Thyroid gland (tissue), 4 donors: ENCODE results near the gene SLC5A1. TPM values are rescaled to one million over a fixed set of nuclear protein-coding genes. Genes with fewer than 3 reads are reported as not detected.

Experiments
- DNase-seq, 2 donors: peaks; one replicate each; pipeline ENCODE4 v3.0.0-alpha.2; 2019
- H3K27ac ChIP-seq, 3 donors: fragments of 200-600 bp; sonication (generic); 1 replicate in 2 of 3; 2 replicates in 1 of 3; pipeline ENCODE4 v1.5.1; 2016 to 2019; ENCODE audit warnings: mild to moderate bottlenecking in 1 of 3, moderate library complexity in 1 of 3
- H3K27me3 ChIP-seq: fragments of 200-600 bp; sonication (generic); one replicate; pipeline ENCODE4 v1.5.1; 2019
- H3K36me3 ChIP-seq, 2 donors: fragments of 200-600 bp; sonication (generic); one replicate each; pipeline ENCODE4 v1.5.1; 2016 to 2019
- H3K4me1 ChIP-seq, 2 donors: fragments of 200-600 bp; sonication (generic); one replicate each; pipeline ENCODE4 v1.5.1; 2017 to 2019
- H3K4me3 ChIP-seq, 3 donors: fragments of 200-600 bp; sonication (generic); replicated peaks in 1 of 3; 1 replicate in 2 of 3; 2 replicates in 1 of 3; pipeline ENCODE4 v1.5.1; 2016; ENCODE audit warnings: mild to moderate bottlenecking in 1 of 3
- H3K9me3 ChIP-seq: fragments of 200-600 bp; sonication (generic); one replicate; pipeline ENCODE4 v1.5.1; 2017
- CTCF ChIP-seq, 6 experiments: fragments of 200-600 bp in 3 of 6; fragments of 450-650 bp in 3 of 6; sonication (generic) in 3 of 6; IDR thresholded peaks; one replicate each; pipeline ENCODE4 v1.5.1; 2016 to 2019; ENCODE audit warnings: antibody characterized with exemption in 6 of 6, mild to moderate bottlenecking in 2 of 6, inconsistent platforms in 1 of 6, moderate library complexity in 1 of 6
- POLR2A ChIP-seq, 2 donors: fragments of 450-650 bp; IDR thresholded peaks; one replicate each; pipeline ENCODE4 v1.6.1; 2017; ENCODE audit warnings: antibody characterized with exemption in 2 of 2, mild to moderate bottlenecking in 2 of 2, moderate library complexity in 1 of 2
- WGBS, 2 donors: methylation state at CpG; one replicate each; pipeline ENCODE4 v1.1.5; 2017; 5-methylcytosine and 5-hydroxymethylcytosine counted together
- intact Hi-C: fragments of 100-400 bp; cut with DNase I; formaldehyde crosslinking; loops from one replicate; pipeline ENCODE4 v1.15.1; 2023
- total RNA-seq, 4 donors: library from RNA; depleted of rRNA; stranded (reverse); fragments of >200 nt; gene quantifications; one replicate each; pipeline ENCODE4 v1.2.3, GENCODE V29; 2016

Gene SLC5A1
- total RNA-seq, 4 donors from 2014 or later: not detected

- WGBS, 2 donors: 73 to 78% methylated on average over 5 to 6 of the region's 6 CpGs
- Histone ChIP-seq H3K9me3 (no peaks in the 10 kb centered on the region), H3K36me3 (no peaks in the 10 kb centered on the region), H3K27ac (no peak overlapping the region), H3K4me3 (no peak overlapping the region), H3K27me3 (no peaks in the 10 kb centered on the region), H3K4me1 (no peaks in the 10 kb centered on the region)
- no peak for DNase-seq
- TF ChIP-seq POLR2A (IDR thresholded peaks at IDR 0.05) (no peak), CTCF (IDR thresholded peaks at IDR 0.05) (no peak)
- intact Hi-C loops: loop anchor here (10.0 kb wide), 1 partner anchor 108 kb away; no protein-coding TSS in a partner anchor
These were observed 39.9 kb downstream of the SLC5A1 start for GRCh38 chr22:32083000-32083399.

DNA sequence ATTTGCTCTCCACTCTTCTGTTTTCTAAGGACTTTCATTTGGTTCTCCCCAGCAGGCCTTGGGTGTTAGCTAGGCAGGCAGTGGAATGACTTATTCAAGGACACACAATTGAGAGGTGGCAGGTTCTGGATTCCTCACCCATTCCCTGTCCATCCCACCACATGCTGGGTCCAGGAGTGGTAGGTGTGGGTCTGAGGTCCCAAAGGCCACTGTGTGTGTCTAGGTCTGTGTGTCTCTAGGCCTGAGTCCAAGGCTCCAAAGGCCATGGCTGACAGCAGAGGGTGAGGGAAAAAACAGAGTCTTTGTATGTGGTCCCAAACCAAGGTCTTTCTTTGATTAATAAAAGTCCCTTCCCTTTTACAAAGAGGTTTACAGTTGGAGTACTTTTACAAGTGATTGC, 40.8 kb downstream of the SLC5A1 start:
- DNase-seq: no peak
- intact Hi-C loops: loop anchor here (10.0 kb wide), 1 partner anchor 109 kb away; no protein-coding TSS in a partner anchor
- TF ChIP-seq POLR2A (IDR thresholded peaks at IDR 0.05) (no peak), CTCF (IDR thresholded peaks at IDR 0.05) (no peak)
- no peaks in the 10 kb centered on the region for H3K4me1 ChIP-seq
- H3K9me3 ChIP-seq: no peaks in the 10 kb centered on the region
- no peaks in the 10 kb centered on the region for H3K27me3 ChIP-seq
- H3K36me3 ChIP-seq: no peaks in the 10 kb centered on the region
- H3K4me3 ChIP-seq: no peak overlapping the region
- no peak overlapping the region for H3K27ac ChIP-seq

DNA sequence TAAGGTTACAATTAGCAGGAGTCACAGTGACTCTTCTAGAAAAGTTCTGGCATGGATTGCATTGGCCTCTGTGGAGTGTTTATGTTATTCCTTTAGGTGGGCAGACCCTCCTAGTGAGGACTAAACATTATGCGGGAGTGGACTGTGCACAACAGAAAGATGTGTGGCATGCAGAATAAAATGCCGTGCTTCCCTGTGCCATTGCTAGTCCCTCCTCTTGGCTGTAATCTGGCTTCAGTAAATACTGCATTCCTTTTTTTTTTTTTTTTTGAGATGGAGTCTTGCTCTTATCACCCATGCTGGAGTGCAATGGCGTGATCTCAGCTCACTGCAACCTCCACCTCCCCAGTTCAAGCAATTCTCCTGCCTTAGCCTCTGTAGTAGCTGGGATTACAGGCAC, 45.0 kb downstream of the SLC5A1 start:
- no peaks in the 10 kb centered on the region for H3K9me3 ChIP-seq
- 63 to 71% methylated on average over 3 of the region's 3 CpGs for WGBS, 2 donors
- intact Hi-C loops: loop anchor here (10.0 kb wide), 1 partner anchor 113 kb away; no protein-coding TSS in a partner anchor
- no peaks in the 10 kb centered on the region for H3K4me1 ChIP-seq
- H3K36me3 ChIP-seq: no peaks in the 10 kb centered on the region
- no peak overlapping the region for H3K27ac ChIP-seq
- no peak overlapping the region for H3K4me3 ChIP-seq
- no peak for TF ChIP-seq CTCF (IDR thresholded peaks at IDR 0.05)
- TF ChIP-seq POLR2A (IDR thresholded peaks at IDR 0.05): no peak
- no peak for DNase-seq
- H3K27me3 ChIP-seq: no peaks in the 10 kb centered on the region

DNA sequence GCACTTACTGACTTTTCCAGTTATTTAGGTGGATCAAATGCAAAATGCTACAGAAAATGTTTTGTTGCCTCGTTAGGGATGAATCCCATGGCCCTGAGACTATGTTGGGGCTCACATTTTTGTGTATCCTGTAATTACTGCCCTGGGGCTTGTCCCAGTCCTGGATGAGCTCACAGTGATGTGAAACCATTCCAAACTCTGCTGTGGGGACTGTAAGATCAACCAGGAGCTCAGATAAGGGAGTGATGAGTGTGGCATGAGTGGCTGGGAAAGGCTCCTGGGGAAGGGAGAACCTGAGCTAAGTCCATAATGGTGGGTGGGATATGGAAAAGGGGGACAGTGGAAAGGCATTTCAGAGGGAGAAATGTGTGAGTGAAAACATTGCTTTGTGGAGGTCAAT, 54.0 kb downstream of the SLC5A1 start:
- WGBS, 2 donors: 45 to 76% methylated on average over 1 of the region's 1 CpG
- no peak for TF ChIP-seq CTCF (IDR thresholded peaks at IDR 0.05)
- TF ChIP-seq POLR2A (IDR thresholded peaks at IDR 0.05): no peak
- DNase-seq: no peak
- intact Hi-C loops: no loop called here
- H3K4me3 ChIP-seq: no peak overlapping the region
- no peaks in the 10 kb centered on the region for H3K4me1 ChIP-seq
- no peaks in the 10 kb centered on the region for H3K9me3 ChIP-seq
- no peaks in the 10 kb centered on the region for H3K36me3 ChIP-seq
- H3K27me3 ChIP-seq: no peaks in the 10 kb centered on the region
- no peak overlapping the region for H3K27ac ChIP-seq

DNA sequence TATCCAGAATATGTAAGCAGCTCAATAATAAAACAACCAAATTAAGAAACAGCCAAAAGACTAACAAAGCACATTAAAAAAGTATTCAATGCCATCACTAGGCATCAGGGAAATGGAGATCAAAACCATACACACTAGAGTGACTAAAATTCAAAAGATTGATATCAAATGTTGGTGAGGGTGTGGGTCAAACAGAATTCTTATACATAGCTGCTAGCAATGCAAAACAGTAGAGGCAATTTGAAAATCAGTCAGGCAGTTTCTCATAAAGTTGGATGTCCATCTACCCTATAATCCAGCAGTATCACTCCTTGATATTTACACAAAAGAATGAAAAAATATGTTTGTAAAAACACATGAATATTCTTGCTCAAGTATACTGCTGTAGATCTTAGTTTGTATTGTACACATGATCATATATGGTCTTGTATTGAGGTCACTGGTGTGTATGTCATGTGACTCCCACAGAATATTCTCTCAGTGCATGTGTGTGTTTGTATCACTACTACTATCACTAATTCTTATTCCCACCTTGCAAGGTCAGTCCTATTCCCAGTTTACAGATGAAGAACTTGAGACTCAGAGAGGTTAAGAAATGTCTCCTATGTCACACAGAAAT, 54.9 kb downstream of the SLC5A1 start:
- no peak overlapping the region for H3K27ac ChIP-seq
- H3K4me3 ChIP-seq: no peak overlapping the region
- no peaks in the 10 kb centered on the region for H3K4me1 ChIP-seq
- no peaks in the 10 kb centered on the region for H3K9me3 ChIP-seq
- no peak for TF ChIP-seq CTCF (IDR thresholded peaks at IDR 0.05)
- no peak for TF ChIP-seq POLR2A (IDR thresholded peaks at IDR 0.05)
- no peaks in the 10 kb centered on the region for H3K36me3 ChIP-seq
- H3K27me3 ChIP-seq: no peaks in the 10 kb centered on the region
- intact Hi-C loops: no loop called here
- no peak for DNase-seq
